Measurements from ENCODE around the gene AATK.

DNA sequence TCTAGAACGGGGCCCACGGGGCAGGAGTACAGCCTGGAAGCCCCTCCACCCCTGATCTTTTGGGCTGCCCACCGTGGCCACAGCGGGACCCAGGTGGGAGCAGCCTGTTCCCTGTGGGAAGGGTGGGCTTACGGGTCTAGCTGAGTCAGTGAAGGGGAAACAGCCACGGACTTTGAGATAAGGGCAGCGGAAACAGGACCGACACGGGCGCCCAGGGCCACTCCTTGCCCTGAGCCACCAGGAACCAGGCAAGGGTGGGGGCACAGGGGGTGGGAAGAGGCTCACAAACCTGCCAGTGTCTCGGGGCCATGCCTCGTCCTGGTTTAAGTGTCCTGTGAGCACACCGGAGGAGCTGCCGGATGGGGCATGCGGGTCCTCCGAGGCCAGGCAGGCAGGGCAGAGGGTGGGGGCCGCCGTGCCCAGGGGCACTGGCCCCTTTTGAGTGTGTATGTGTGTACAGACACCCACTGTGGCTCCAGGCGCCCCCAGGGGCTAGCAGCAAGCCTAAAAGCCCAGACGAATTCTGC lies 48.3 kb downstream of the AATK start:
- TF ChIP-seq ZNF565 (CRISPR knock-in tag; conservative IDR thresholded peaks at IDR 0.05; ENCODE audit: low read depth) = no peak
- no peak for TF ChIP-seq PPARA (CRISPR knock-in tag; IDR thresholded peaks at IDR 0.05; ENCODE audit: borderline replicate concordance)
- TF ChIP-seq, protein P1, sequence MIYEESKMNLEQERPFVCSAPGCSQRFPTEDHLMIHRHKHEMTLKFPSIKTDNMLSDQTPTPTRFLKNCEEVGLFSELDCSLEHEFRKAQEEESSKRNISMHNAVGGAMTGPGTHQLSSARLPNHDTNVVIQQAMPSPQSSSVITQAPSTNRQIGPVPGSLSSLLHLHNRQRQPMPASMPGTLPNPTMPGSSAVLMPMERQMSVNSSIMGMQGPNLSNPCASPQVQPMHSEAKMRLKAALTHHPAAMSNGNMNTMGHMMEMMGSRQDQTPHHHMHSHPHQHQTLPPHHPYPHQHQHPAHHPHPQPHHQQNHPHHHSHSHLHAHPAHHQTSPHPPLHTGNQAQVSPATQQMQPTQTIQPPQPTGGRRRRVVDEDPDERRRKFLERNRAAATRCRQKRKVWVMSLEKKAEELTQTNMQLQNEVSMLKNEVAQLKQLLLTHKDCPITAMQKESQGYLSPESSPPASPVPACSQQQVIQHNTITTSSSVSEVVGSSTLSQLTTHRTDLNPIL (CRISPR knock-in tag; IDR thresholded peaks at IDR 0.05; ENCODE audit: low read depth) = no peak

Measured in SK-N-SH treated with all-trans-retinoic acid at 6 μM for 48 hours (cell line).